OCI-LY1 (cell line): ENCODE results near the gene SLC26A8.

ENCODE experiments used
- H2AFZ ChIP-seq: fragments of 200-600 bp; sonication (generic), shearing (Covaris generic); 2 replicates; pipeline ENCODE4 v1.6.0; 2014; ENCODE audit warnings: antibody characterized with exemption, mild to moderate bottlenecking, low read length
- H3F3A ChIP-seq: fragments of 200-600 bp; sonication (generic), shearing (Covaris generic); 2 replicates; pipeline ENCODE4 v1.6.0; 2014; ENCODE audit warnings: mild to moderate bottlenecking, antibody characterized with exemption, low read length, moderate library complexity; ENCODE audit not compliant: insufficient read depth
- H3K27ac ChIP-seq: fragments of 200-600 bp; sonication (generic); 2 replicates; pipeline ENCODE4 v1.5.1; 2014; ENCODE audit warnings: low read length, mixed run types, mild to moderate bottlenecking, low read depth; ENCODE audit not compliant: poor library complexity, severe bottlenecking
- H3K27me3 ChIP-seq: fragments of 200-600 bp; sonication (generic); 2 replicates; pipeline ENCODE4 v1.6.0; 2014; ENCODE audit warnings: antibody characterized with exemption, mild to moderate bottlenecking, low read length, moderate library complexity; ENCODE audit not compliant: insufficient read depth
- H3K36me3 ChIP-seq: fragments of 200-600 bp; sonication (generic); 2 replicates; pipeline ENCODE4 v1.6.1; 2014; ENCODE audit warnings: mild to moderate bottlenecking, antibody characterized with exemption, low read length, moderate library complexity, mixed read lengths; ENCODE audit not compliant: insufficient read depth
- H3K4me1 ChIP-seq: fragments of 200-600 bp; sonication (generic); 2 replicates; pipeline ENCODE4 v1.5.1; 2014; ENCODE audit warnings: mild to moderate bottlenecking, low read length, moderate library complexity; ENCODE audit not compliant: insufficient read depth, severe bottlenecking
- H3K4me2 ChIP-seq: fragments of 200-600 bp; sonication (generic), shearing (Covaris generic); 2 replicates; pipeline ENCODE4 v1.6.1; 2014; ENCODE audit warnings: low read length
- H3K4me3 ChIP-seq: fragments of 200-600 bp; sonication (generic); 2 replicates; pipeline ENCODE4 v1.5.1; 2014; ENCODE audit warnings: low read length, low read depth, mild to moderate bottlenecking, mixed read lengths; ENCODE audit not compliant: poor library complexity, severe bottlenecking
- H3K79me2 ChIP-seq: fragments of 200-600 bp; shearing (Covaris generic); 2 replicates; pipeline ENCODE4 v1.6.1; 2016; ENCODE audit warnings: mixed run types, low read length, mixed read lengths; ENCODE audit not compliant: insufficient read depth
- H3K9ac ChIP-seq: fragments of 200-600 bp; sonication (generic), shearing (Covaris generic); 2 replicates; pipeline ENCODE4 v1.6.1; 2014; ENCODE audit warnings: mild to moderate bottlenecking, low read length, mixed read lengths
- H3K9me2 ChIP-seq: fragments of 200-600 bp; sonication (generic), shearing (Covaris generic); 2 replicates; pipeline ENCODE4 v1.6.1; 2014; ENCODE audit warnings: low read depth, mild to moderate bottlenecking, low read length, mixed read lengths
- H3K9me3 ChIP-seq: fragments of 200-600 bp; shearing (Covaris generic); 2 replicates; pipeline ENCODE4 v1.6.1; 2014; ENCODE audit warnings: low read length, mixed read lengths
- H4K20me1 ChIP-seq: fragments of 200-600 bp; sonication (generic), shearing (Covaris generic); 2 replicates; pipeline ENCODE4 v1.6.0; 2016; ENCODE audit warnings: mild to moderate bottlenecking, low read length; ENCODE audit not compliant: insufficient read depth
- CTCF ChIP-seq: fragments of 200-600 bp; sonication (generic), shearing (Covaris generic); IDR thresholded peaks from 2 replicates; pipeline ENCODE4 v1.5.1; 2017; ENCODE audit warnings: mild to moderate bottlenecking, antibody characterized with exemption, low read length, moderate library complexity, mixed read lengths
- EZH2 ChIP-seq: fragments of 200-600 bp; sonication (generic), shearing (Covaris generic); IDR thresholded peaks from 2 replicates; pipeline ENCODE4 v1.8.0; 2017; ENCODE audit warnings: borderline replicate concordance, mixed run types, mild to moderate bottlenecking, antibody characterized with exemption, low read length, moderate library complexity, mixed read lengths

The SLC26A8 gene

GRCh38 chr6:36025932-36026327, 1.5 kb upstream of the SLC26A8 start:
- Histone ChIP-seq H3K9ac (no peak overlapping the region), H4K20me1 (no peaks in the 10 kb centered on the region), H3K79me2 (peaks cover 30% of the 10 kb centered on the region), H3K9me2 (no peaks in the 10 kb centered on the region), H3K27me3 (no peaks in the 10 kb centered on the region; the same call in 1 of the 2 replicates), H3K36me3 (no peaks in the 10 kb centered on the region), H3K4me2 (no peak overlapping the region), H3F3A (no peaks in the 10 kb centered on the region), H2AFZ (no peak overlapping the region), H3K27ac (no peak overlapping the region), H3K9me3 (no peaks in the 10 kb centered on the region), H3K4me1 (peaks cover 24% of the 10 kb centered on the region), H3K4me3 (no peak overlapping the region)
- TF ChIP-seq EZH2 (no peak), CTCF (no peak)

- Histone ChIP-seq H3K27ac (no peak overlapping the region), H3K36me3 (no peaks in the 10 kb centered on the region), H3K9me3 (no peaks in the 10 kb centered on the region), H3K4me1 (peaks cover 19% of the 10 kb centered on the region), H3K27me3 (no peaks in the 10 kb centered on the region; the same call in 1 of the 2 replicates), H3K4me2 (no peak overlapping the region), H3K9me2 (no peaks in the 10 kb centered on the region), H3F3A (no peaks in the 10 kb centered on the region), H3K4me3 (no peak overlapping the region), H4K20me1 (no peaks in the 10 kb centered on the region), H2AFZ (no peak overlapping the region), H3K9ac (no peak overlapping the region), H3K79me2 (peaks cover 25% of the 10 kb centered on the region)
- no peak for TF ChIP-seq EZH2
- no peak for TF ChIP-seq CTCF
These were observed 955 bp upstream of the SLC26A8 start for GRCh38 chr6:36025260-36025931.

GRCh38 chr6:36020154-36020553, 4.3 kb downstream of the SLC26A8 start:
- Histone ChIP-seq H3K27ac (no peak overlapping the region), H3K9me2 (no peaks in the 10 kb centered on the region), H2AFZ (no peak overlapping the region)

More at GRCh38 chr6:36020154-36020553, 4.3 kb downstream of the SLC26A8 start:
- Histone ChIP-seq H3K4me3 (no peak overlapping the region), H3K4me2 (no peak overlapping the region), H3K9ac (no peak overlapping the region), H3K27me3 (no peaks in the 10 kb centered on the region; the same call in 1 of the 2 replicates), H3K36me3 (no peaks in the 10 kb centered on the region), H4K20me1 (no peaks in the 10 kb centered on the region), H3F3A (no peaks in the 10 kb centered on the region), H3K9me3 (no peaks in the 10 kb centered on the region), H3K4me1 (peaks cover 7% of the 10 kb centered on the region), H3K79me2 (no peaks in the 10 kb centered on the region)
- TF ChIP-seq CTCF, result no peak
- no peak for TF ChIP-seq EZH2
